Hematopoietic multipotent progenitor cell treated with erythropoietin and hydrocortisone succinate and interleukin-3 and kit ligand, for 17 days (in vitro differentiated cells): Measurements from ENCODE around the gene SLC26A4.
A peak's percentile ranks its signal among the peaks of the same experiment; 100 is the strongest.

Source experiments
- DNase-seq: peaks from one replicate; pipeline ENCODE4 v3.0.0-alpha.2; 2015; ENCODE audit warnings: low spot score

SLC26A4 gene

DNA sequence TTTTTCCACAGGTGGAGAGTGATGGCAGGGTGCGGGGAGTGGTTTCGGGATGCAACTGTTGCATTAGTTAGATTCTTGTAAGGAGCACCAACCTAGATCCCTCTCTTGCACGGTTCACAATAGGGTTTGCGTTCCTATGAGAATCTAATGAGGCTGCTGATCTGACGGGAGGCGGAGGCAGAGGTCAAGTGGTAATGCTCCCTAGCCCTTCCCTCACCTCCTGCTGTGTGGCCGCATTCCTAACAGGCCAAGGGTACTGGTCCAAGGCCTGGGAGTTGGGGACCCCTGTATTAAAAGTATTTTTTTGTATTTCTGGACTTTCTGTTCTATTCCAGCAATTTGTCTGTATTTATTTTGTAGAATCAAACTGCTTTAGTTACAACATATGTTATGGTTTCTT lies 90.5 kb downstream of the SLC26A4 start:
- no peak for DNase-seq

- DNase-seq = peak; percentile 60
Observed at GRCh38 chr7:107754642-107755041, 94.0 kb downstream of the SLC26A4 start.

DNA sequence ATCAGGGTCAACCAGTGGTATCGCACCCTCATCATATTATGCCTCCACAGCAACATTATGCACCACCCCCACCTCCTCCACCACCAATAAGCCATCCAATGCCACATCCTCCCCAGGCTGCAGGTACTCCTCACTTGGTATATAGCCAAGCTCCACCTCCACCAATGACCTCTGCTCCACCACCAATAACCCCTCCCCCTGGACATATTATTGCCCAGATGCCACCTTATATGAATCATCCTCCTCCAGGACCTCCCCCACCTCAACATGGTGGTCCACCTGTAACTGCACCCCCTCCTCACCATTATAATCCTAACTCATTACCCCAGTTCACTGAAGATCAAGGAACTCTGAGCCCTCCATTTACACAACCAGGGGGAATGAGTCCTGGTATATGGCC lies 98.0 kb downstream of the SLC26A4 start:
- no peak for DNase-seq

- no peak for DNase-seq
Observed at GRCh38 chr7:107767391-107767790, 106.8 kb downstream of the SLC26A4 start.
